ENCODE results near the gene INPP5A.

- TF ChIP-seq CTCF (IDR thresholded peaks at IDR 0.05; ENCODE audit: insufficient read depth, low read length) (no peak), POLR2AphosphoS5 (IDR thresholded peaks at IDR 0.05; ENCODE audit: low read depth) (no peak)
These were observed 110.7 kb downstream of the INPP5A start for GRCh38 chr10:132648072-132648850.
